K562 treated with DMSO at 1 percent for 12 hours (cell line): ENCODE results near the gene CNOT10. TPM values are rescaled to one million over a fixed set of nuclear protein-coding genes. Genes with fewer than 3 reads are reported as not detected.

Experiments used
- total RNA-seq: library from RNA; unstranded; fragments of 300-600 nt; gene quantifications from 2 replicates; pipeline ENCODE4 v1.2.3, GENCODE V29; 2022; ENCODE audit not compliant: insufficient read depth

Gene CNOT10
- total RNA-seq: 45.7 and 75.9 TPM in 2 replicates

DNA sequence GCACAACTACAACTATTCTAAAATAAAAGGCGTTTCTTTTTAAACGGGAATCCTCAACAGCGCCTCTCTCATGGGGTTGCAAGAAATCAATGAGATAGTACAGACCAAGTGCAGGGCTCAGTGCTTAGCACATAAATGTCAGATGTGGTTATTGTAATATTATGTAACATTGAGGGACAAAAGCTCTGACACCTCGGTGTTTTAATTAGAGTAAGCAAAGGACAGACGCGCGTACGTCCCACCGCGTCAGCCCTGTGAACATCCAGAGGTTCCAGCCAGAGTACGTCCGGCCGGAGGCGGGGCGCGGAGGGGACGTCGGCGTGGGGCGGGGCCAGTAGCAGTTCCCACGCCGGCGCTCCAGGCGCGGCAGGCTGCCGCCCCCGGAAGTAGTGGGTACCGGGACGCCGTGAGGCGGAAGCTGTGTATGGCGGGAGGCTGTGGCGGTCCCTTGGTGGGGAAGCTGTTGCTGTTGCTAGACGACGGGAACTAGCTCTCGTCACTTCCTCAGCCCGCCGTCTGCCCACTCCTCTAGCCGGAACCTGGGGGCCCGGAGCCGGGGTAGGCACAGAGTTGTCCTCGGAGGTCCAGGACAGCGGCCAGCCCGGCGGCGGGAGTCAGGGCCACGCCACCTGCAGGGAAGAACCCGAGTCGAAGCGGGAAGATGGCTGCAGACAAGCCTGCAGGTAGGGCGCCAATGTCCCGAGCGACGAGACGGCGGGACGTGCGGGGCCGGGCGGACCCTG, at the start of gene CNOT10:
TSS of gene CNOT10 (plus strand) at position 389 of the 743 bp plus-strand sequence. CDS start at position 662, 273 bp downstream.

GRCh38 chr3:32817558-32818228, 132.7 kb downstream of the CNOT10 start, which contains the start of gene TRIM71:
TSS of gene TRIM71 (plus strand) at chr3:32817997. CDS start at chr3:32818081, 84 bp downstream.

Other genes starting within 250 kb of the CNOT10 start
- 11.0 and 25.4 TPM in 2 replicates for gene CMTM6, start 182.3 kb upstream of the CNOT10 start, total RNA-seq
- 33.9 and 52.3 TPM in 2 replicates for gene DYNC1LI1, start 114.3 kb upstream of the CNOT10 start, total RNA-seq
- gene TRIM71, start 132.8 kb downstream of the CNOT10 start, total RNA-seq: not detected in 2 replicates